ENCODE results near the gene NF1.
A peak's percentile ranks its signal among the peaks of the same experiment; 100 is the strongest.
"Not testable (repeated sequence)": the region's sequence is repeated elsewhere in the genome, so short reads cannot be mapped to it uniquely, and the experiment has no call there.

The NF1 gene, protein sequence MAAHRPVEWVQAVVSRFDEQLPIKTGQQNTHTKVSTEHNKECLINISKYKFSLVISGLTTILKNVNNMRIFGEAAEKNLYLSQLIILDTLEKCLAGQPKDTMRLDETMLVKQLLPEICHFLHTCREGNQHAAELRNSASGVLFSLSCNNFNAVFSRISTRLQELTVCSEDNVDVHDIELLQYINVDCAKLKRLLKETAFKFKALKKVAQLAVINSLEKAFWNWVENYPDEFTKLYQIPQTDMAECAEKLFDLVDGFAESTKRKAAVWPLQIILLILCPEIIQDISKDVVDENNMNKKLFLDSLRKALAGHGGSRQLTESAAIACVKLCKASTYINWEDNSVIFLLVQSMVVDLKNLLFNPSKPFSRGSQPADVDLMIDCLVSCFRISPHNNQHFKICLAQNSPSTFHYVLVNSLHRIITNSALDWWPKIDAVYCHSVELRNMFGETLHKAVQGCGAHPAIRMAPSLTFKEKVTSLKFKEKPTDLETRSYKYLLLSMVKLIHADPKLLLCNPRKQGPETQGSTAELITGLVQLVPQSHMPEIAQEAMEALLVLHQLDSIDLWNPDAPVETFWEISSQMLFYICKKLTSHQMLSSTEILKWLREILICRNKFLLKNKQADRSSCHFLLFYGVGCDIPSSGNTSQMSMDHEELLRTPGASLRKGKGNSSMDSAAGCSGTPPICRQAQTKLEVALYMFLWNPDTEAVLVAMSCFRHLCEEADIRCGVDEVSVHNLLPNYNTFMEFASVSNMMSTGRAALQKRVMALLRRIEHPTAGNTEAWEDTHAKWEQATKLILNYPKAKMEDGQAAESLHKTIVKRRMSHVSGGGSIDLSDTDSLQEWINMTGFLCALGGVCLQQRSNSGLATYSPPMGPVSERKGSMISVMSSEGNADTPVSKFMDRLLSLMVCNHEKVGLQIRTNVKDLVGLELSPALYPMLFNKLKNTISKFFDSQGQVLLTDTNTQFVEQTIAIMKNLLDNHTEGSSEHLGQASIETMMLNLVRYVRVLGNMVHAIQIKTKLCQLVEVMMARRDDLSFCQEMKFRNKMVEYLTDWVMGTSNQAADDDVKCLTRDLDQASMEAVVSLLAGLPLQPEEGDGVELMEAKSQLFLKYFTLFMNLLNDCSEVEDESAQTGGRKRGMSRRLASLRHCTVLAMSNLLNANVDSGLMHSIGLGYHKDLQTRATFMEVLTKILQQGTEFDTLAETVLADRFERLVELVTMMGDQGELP (N-terminal part only)

DNA sequence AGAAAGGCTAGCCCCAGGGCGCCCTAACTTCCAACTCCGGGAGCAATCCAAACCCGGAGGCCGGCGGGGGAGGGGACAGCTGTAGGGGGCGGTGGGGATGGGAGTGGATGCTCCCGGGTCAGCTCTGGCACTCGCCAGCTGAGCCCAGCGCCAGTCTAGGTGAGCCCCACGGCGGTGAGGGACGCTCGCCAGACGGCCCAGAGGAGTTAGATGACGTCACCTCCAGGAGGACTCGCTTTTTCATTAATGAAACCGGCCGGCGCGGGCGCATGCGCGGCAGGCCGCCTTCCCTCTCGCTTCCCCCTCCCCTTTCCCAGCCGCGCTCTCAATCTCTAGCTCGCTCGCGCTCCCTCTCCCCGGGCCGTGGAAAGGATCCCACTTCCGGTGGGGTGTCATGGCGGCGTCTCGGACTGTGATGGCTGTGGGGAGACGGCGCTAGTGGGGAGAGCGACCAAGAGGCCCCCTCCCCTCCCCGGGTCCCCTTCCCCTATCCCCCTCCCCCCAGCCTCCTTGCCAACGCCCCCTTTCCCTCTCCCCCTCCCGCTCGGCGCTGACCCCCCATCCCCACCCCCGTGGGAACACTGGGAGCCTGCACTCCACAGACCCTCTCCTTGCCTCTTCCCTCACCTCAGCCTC is at the start of gene NF1:
Gene NF1, plus strand, starts transcription at position 378 of the 636 bp plus-strand sequence. CDS start 333 bp downstream, outside the sequence.
- DNase-seq (ENCODE audit: low spot score): peak; percentile 99

DNA sequence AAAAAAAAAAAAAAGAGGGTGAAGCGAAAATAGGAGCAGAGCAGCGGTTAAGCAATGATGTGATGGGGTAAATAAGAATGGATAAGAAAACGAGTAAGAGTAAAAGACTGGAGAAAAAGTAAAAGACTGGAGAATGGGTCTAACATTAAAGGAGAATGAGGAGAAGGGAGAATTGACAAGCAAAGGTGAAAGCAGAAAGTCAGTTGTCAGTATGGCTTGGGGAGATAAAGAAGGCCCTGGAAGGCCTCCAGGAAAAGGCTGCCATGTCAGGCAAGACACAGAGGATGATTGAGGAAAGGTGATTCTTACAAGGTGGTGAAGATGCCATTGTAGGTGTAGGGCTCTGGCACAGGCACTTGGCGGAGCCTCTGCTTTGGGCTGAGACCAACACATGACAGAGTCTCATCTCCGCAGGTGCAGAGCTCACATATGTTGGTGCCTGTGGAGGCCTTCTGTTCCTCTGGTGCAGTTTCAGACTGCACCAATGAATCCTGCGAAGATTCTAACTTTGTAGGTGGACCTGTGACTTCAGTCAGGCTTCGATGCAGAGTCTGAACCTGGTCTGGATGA is 47.8 kb upstream of the NF1 start:
- DNase-seq (ENCODE audit: low spot score): not testable (repeated sequence)

DNA sequence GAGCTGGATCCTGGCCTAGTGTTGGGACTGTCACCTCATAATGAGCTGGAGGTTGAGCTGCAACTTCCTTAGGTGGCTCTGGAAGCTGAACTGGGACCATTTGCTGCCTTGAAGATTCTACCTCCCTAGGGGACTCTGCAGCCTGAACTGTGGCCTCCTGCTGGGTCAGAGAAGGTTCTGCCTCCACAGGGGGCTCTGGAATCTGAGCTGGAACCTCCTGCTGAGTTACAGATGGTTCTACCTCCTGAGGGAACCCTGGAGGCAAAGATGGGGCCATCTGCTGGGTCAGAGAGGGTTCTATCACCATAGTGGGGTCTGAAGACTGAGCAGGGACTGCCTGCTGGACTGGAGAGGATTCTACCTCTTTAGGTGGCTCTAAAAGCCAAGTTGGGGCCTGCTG is 46.6 kb upstream of the NF1 start:
- peak; percentile 23 for DNase-seq (ENCODE audit: low spot score)

DNA sequence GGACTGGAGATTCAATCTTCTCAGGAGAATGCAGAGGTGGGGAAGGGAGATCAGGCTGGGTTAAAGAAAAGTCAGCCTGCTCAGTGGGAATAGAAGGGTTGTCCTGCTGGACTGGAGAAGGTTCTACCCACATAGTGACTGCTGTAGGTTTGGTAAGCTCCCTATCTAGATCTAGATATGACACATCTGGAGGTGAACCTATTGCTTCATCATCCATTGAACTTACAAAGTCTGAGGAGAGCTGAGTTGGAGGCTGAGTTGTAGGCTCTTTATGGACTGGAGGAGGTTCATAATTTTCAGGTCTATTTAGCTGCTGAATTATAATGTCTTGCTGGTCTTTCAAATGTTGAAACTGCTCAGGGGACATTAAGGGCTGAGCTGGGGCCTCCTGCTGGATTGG is 46.0 kb upstream of the NF1 start:
- DNase-seq (ENCODE audit: low spot score): no peak

DNA sequence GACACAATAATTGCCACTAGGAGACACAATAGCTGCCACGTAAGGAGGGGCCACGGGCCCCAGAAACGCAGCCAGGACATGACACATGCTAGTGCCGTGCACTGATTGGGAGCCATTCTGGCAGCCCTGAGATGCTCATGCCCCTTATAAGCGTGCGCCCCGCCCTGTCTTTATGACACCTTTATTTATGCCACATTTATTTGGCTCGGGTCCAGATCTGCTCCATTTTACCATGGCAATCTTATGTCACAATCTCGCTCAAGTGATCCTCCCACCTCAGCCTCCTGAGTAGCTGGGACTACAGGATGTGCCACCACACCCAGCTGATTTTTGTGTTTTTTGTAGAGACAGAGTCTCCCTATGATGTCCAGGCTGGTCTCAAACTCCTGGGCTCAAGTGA is 43.8 kb upstream of the NF1 start:
- DNase-seq (ENCODE audit: low spot score): no peak

DNA sequence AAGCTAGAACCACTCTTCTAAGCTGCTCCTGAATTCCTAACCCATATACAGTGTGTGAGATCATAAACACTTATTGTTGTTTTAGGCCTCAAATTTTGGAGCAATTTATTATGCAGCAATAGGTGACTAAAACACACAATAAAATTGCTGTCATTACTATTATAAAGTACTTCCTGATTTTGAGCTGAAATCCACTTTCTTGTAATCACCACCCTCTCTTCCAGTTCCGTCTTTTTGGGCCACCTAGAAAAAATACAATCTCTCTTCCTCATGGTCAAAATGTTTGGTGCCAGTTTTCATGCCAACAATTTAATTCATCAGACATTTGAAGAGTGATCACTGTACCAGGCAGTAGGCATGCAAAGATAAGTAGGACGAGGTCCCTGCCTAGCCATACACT is 43.3 kb upstream of the NF1 start:
- DNase-seq (ENCODE audit: low spot score): no peak

DNA sequence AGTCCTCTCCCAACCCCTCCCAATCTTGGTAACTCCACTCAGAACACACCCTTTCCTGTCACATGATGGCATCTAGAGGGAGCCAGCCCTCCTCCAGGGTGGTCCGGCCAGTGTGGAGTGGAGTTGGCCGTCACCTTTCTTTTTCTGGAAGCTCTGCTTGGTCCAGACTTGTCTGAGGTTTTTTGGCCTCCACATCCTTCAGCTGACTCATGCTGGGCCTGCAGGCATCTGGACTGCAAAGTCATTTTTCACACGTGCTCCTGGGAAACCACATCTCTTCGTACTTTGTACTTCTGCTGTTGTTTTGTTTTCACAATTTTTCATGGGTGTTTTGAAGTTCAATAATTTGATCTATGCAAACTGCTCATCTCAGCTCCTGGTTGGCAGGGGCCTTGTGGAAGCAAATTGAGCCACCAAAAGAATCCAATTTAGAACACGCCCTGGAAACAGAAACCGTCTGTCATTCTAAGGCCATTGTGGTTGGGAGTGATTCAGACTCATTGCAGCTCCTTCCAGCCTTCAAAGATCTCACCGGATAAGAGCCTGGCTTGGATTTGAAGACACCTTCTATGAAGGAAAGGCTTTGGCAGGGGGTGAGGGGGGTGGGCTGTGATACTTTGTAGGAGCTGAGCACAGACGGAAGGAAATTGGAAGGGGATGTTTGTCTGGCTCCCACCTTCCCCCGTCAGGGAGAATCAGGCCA is 42.4 kb upstream of the NF1 start:
- no peak for DNase-seq (ENCODE audit: low spot score)

DNA sequence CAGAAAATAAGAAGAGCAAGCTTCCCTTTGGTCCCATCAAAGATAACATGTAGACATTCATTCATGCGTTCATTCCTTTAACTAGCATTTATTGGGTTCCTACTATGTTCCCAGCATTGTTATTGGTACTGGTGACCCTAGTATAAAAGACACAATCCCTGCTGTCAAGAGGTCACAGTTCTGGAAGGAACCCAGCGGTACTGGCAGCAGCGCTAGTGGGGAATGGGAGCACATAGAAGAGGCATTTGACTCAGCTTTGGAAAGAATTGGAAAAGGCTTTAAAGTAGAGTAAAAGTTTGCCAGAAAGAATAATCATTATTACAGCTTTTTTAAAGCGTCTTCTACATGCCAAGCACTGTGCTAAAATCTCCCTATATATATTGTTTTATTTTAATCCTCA is 41.7 kb upstream of the NF1 start:
- DNase-seq (ENCODE audit: low spot score): no peak

DNA sequence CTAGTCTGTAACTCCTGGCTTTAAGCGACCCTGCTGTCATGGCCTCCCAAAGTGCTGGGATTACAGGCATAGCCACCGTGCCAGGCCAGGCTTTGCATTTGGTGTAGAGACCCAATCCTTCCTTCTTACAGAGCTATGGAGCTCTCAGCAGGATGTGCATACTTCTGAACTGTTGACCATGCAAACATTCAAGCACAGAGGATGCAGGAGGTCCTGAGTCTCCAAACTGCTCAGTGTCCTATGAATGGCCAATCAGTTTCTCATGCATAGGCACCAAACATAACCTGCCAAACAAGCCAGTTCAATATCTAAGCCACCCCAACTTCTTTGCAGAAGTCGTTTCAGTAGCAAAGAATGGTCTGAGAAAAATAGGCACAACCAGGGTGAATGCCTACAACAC is 40.0 kb upstream of the NF1 start:
- no peak for DNase-seq (ENCODE audit: low spot score)

DNA sequence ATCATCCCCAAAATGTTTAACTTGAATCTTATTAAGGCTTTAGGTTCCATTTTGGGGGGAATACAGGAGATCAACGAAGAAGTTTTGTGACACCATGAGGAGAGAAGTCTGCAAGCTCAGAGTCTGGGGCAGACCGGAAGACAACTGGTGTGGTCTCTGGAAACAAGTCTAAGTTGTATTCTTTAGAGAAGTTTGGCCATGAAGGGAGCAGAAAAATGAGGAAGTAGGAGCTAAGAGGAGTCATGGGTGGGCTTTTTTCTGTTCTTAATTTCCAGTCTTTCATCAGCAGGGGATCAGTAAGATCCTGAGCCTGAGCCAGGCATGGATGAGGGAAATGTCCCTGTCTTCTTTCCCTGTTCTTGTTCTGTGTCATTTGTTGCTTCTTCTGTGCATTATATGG is 35.8 kb upstream of the NF1 start:
- DNase-seq (ENCODE audit: low spot score): no peak

DNA sequence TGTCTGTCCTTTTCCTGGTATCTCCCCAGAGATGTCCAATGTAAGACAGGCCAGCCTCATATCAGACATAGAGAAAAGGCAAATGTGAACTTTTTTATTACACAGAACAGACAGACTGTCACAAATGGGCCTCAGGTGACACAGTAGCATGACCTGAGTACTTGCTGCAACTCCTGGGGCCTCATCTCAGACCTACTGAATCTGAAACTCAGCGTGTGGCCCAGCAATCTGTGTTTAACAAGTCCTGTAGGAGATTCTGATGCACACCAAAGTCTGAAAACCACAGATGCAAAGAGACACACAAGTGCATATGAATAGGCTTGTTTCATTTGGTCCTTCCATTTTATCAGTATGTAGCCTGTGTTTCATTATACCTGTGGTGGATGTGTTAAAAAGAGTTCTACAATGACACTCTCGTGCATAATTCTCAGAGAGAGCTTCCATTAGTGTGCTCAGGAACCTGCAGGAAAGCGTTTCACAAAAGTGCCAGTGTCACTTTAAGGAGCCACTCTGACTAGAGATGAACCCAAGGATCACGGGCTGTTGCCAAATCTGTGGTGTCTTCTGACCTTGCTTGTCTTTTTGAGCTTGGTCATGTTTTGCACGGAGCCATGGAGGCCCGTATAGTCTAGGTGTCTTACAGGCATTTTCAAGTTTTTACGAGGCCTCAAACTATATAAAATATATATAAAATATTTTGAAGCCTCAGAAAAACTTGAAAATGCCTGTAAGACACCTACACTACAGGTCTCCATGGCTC is 33.8 kb upstream of the NF1 start:
- no peak for DNase-seq (ENCODE audit: low spot score)

DNA sequence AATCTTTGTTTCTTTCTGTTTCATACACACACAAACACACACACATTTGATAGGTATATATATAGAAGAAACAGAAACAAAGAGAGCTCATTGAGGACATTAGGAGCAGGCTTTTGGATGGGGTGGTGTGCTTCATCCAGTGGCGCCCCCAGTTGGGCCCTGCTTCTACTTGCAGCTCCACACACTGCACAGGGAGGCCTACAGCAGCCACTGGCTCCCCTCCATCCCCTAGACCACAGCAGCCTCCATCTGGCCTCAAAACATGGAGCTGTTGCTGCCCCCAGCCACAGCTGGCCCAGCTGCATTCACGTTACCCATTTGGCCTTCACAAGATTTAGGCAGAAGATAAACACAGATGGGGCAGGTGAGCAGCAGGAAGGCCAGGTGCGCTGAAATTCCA is 33.1 kb upstream of the NF1 start:
- no peak for DNase-seq (ENCODE audit: low spot score)

DNA sequence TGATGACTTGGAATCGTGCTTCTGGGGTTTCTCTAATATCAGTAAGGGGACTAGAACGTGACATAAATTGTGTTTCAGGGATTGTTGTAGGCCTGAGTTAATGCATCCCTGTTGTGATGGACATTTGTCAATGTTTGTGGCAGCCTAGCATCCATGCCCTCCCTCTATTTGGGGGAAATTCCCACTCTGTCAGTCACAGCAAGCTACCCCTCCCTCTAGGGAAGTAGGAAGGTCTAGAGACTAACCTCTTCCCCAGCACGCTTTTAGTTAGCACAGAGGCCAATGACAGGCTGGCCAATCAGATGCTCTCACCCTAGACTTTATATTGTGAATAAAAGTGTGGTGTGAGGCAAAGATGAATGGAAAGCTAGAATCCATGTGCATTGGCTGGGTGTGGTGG is 32.4 kb upstream of the NF1 start:
- no peak for DNase-seq (ENCODE audit: low spot score)

DNA sequence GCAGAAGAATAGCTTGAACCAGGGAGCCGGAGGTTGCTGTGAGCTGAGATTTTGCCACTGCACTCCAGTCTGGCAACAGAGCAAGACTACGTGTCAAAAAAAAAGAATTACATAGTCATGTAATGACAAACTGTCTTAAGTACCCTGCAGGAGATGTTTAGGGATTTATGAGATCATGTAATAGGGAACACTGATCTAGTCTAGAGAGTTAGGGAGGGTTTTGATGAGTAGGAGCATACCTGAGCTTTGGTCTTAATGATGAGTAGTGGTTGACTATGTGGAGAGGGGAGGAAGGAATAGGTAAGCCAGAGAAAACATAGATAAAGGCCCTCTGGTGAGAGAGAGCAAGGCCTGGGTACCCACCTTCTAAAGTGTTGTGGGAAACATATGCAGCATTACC is 30.1 kb upstream of the NF1 start:
- DNase-seq (ENCODE audit: low spot score): no peak

DNA sequence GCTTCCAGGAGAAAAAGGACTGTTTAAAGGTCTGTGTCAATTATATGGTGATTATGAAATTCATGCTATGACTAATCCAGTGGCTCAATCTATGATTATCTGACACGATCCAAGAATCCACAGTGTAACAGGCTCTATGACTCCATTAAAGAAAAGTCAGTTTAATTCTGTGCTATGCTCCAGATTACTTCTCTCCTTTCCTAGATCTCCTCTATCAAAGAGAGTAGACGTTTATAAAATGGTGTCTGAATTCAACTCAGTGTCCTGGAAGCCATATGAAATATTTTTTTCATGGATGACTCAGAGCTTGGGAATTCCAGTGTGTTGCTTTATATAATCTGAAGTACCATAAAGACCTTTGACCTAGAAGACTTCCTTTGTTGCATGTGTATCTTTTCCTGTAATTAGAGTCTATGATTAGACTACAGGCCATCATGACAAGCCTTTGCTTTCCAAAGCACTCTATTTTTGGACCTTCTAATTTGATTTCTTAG is 27.0 kb upstream of the NF1 start:
- no peak for DNase-seq (ENCODE audit: low spot score)

DNA sequence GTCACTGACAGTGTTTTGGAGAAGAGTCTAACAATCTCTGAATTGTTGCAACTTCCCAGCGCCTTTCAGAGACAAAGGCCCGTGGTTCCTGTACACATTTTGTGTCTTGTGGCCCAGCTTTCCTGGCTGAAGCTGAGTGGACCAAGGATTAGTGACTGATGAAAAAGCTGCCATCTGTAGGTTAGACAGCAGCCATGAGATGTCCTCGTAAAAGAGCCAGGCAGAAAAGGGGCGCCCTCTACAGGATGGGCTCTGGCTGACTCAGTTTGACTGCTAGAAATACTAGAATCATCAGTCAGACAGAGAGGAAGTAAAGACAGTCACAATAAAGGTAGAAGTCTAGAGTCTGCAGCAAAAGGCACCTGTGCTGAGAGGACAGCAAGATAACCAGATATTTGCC is 26.5 kb upstream of the NF1 start:
- peak; percentile 72 for DNase-seq (ENCODE audit: low spot score)

DNA sequence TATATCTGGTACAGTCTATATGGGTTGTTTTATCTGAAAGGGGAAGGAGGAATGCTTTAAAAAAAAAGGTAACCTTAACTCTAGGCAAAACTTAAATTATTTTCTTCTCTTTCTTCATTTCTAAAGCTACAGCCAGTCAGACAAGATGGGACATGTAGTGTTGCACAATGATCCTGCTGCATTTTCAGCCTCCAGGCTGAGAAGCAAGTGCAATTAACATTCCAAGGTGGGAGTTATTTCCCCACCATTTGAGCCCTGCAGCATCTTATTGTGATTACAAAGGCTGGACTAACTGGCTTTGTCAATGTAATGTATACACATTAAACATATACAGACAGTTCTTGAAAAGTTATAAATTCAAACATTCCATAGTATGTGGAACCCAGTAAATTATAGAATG is 22.6 kb upstream of the NF1 start:
- DNase-seq (ENCODE audit: low spot score): no peak

DNA sequence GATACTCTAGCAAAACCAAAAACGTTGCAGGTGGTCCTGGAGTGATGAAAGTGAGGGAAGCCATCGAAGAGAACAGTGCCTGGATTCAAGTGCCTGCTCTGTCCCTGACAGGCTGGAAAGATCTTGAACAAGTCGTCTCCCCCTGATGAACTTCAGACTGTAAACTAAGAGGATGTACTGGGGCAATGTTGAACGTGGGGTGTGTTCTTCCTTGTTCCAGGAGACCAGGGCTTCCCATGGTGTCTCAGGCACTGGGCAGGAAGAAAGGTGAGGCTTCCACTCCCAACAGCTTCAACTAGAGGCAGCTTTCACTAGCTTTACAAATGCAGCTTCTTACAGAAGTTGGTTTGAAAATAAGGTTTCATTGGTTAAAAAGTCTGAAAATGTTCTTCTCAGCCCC is 21.4 kb upstream of the NF1 start:
- no peak for DNase-seq (ENCODE audit: low spot score)

DNA sequence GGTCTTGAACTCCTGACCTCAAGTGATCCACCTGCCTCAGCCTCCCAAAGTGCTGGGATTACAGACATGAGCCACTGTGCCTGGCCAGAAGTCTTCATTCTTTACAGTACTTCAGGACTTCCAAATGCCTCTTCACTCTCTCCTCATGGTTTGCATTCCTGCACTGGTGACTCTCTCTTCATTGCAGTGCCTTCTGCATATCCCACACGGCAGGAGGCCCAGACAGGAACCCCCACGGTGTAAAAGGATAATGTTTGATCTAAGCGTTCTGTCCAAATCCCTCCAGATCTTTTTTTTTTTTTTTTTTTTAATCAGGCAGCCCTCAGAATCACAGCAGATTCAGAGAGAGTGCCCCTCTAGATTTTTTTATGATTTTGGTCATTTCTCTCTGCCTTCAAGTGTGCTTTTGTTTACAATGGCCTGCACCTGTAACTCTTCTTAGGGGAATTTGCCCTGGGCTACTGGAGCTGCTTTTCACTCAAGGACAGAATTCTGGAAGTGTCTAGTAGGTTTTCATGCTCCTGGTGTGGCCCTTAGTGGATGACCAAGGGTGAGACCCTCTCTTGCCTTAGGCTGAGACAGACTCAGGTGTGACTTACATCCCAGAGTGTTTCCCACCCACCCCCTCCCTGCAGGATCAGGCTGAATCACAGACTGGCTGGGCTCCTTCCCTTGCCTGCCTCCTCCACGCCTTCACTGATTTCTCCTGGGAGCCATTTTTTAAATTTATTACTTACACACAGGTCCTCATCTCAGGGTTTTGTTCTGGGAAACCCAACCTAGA is 19.8 kb upstream of the NF1 start:
- DNase-seq (ENCODE audit: low spot score): no peak
